Tongue (tissue), 2 donors: Measurements from ENCODE around the gene PCSK7. TPM values are rescaled to one million over a fixed set of nuclear protein-coding genes. Genes with fewer than 3 reads are reported as not detected.
"Not testable (repeated sequence)": the region's sequence is repeated elsewhere in the genome, so short reads cannot be mapped to it uniquely, and the experiment has no call there.

ENCODE experiments used
- DNase-seq: peaks from one replicate; pipeline ENCODE4 v3.0.0-alpha.2; 2015
- total RNA-seq: library from RNA; depleted of rRNA; stranded (reverse); fragments of >200 nt; gene quantifications from one replicate; pipeline ENCODE4 v1.2.3, GENCODE V29; 2014

The PCSK7 gene
- total RNA-seq = 42.2 TPM

GRCh38 chr11:117231842-117232091 is at the start of gene PCSK7:
PCSK7 (minus strand) TSS chr11:117232073; CDS start chr11:117229844, 2,229 bp downstream.
- no peak for DNase-seq

- no peak for DNase-seq
Observed at GRCh38 chr11:117281159-117281558, 49.3 kb upstream of the PCSK7 start.

GRCh38 chr11:117279711-117280376 is 48.0 kb upstream of the PCSK7 start:
- DNase-seq = no peak

GRCh38 chr11:117278347-117278746 is 46.5 kb upstream of the PCSK7 start:
- no peak for DNase-seq

GRCh38 chr11:117273550-117274289 is 41.8 kb upstream of the PCSK7 start:
- DNase-seq = no peak

GRCh38 chr11:117272175-117272574 is 40.3 kb upstream of the PCSK7 start:
- DNase-seq = not testable (repeated sequence)

GRCh38 chr11:117271208-117271607 is 39.3 kb upstream of the PCSK7 start:
- DNase-seq = no peak

GRCh38 chr11:117269856-117270255 is 38.0 kb upstream of the PCSK7 start:
- no peak for DNase-seq

GRCh38 chr11:117265745-117266144 is 33.9 kb upstream of the PCSK7 start:
- no peak for DNase-seq

GRCh38 chr11:117264624-117265323 is 32.9 kb upstream of the PCSK7 start:
- not testable (repeated sequence) for DNase-seq

- no peak for DNase-seq
Observed at GRCh38 chr11:117259417-117259816, 27.5 kb upstream of the PCSK7 start.

- no peak for DNase-seq
Observed at GRCh38 chr11:117258576-117258975, 26.7 kb upstream of the PCSK7 start.

GRCh38 chr11:117256573-117256972 is 24.7 kb upstream of the PCSK7 start:
- DNase-seq = no peak

- DNase-seq = no peak
Observed at GRCh38 chr11:117255966-117256365, 24.1 kb upstream of the PCSK7 start.

- no peak for DNase-seq
Observed at GRCh38 chr11:117251506-117251905, 19.6 kb upstream of the PCSK7 start.

GRCh38 chr11:117249571-117249970 is 17.7 kb upstream of the PCSK7 start:
- no peak for DNase-seq

- DNase-seq = no peak
Observed at GRCh38 chr11:117248341-117248740, 16.5 kb upstream of the PCSK7 start.

GRCh38 chr11:117239295-117239694 is 7.4 kb upstream of the PCSK7 start:
- DNase-seq = no peak

GRCh38 chr11:117238221-117238620 is 6.3 kb upstream of the PCSK7 start:
- no peak for DNase-seq

GRCh38 chr11:117232911-117233409 is 1.1 kb upstream of the PCSK7 start:
- no peak for DNase-seq

- peak; percentile 91 for DNase-seq
Observed at GRCh38 chr11:117232092-117232878, 412 bp upstream of the PCSK7 start, which contains the start of gene RNF214. RNF214 (plus strand) TSS chr11:117232671; CDS start chr11:117234273, 1,602 bp downstream.
